ENCODE data around the gene ANO8. TPM values are rescaled to one million over a fixed set of nuclear protein-coding genes. Genes with fewer than 3 reads are reported as not detected.

The ANO8 gene
- total and polyA plus RNA-seq, 2 of the 13 experiments (the other 11 are each of a cell fraction or from before 2014, with no cell fraction given) = 1.8 to 3.5 TPM

GRCh38 chr19:17346109-17346671, 11.5 kb upstream of the ANO8 start (continued):
- TF ChIP-seq AHDC1 (CRISPR knock-in tag; IDR thresholded peaks at IDR 0.05; ENCODE audit: borderline replicate concordance) = no peak
- TF ChIP-seq NFKB2 (CRISPR knock-in tag; IDR thresholded peaks at IDR 0.05; ENCODE audit: borderline replicate concordance) = no peak; the same call in 1 of the 2 replicates
- TF ChIP-seq ZNF83 (CRISPR knock-in tag; IDR thresholded peaks at IDR 0.05; ENCODE audit: borderline replicate concordance) = no peak
- TF ChIP-seq RAD21 (CRISPR knock-in tag; IDR thresholded peaks at IDR 0.05) = peak; percentile 81
- no peak for TF ChIP-seq GPBP1L1 (CRISPR knock-in tag; IDR thresholded peaks at IDR 0.05)
- 0 out of 2 replicates have a peak, but pooled peaks have one; percentile 56 for TF ChIP-seq DZIP1 (CRISPR knock-in tag; IDR thresholded peaks at IDR 0.05)
- no peak for TF ChIP-seq MED8 (CRISPR knock-in tag; IDR thresholded peaks at IDR 0.05; ENCODE audit: insufficient replicate concordance)
- TF ChIP-seq MEIS2 (CRISPR knock-in tag; IDR thresholded peaks at IDR 0.05) = no peak
- no peak for TF ChIP-seq ZFP41 (CRISPR knock-in tag; IDR thresholded peaks at IDR 0.05; ENCODE audit: borderline replicate concordance)
- no peak for TF ChIP-seq RBAK (CRISPR knock-in tag; IDR thresholded peaks at IDR 0.05)
- TF ChIP-seq ZFP82 (CRISPR knock-in tag; IDR thresholded peaks at IDR 0.05; ENCODE audit: borderline replicate concordance) = no peak
- TF ChIP-seq GLI4 (CRISPR knock-in tag; IDR thresholded peaks at IDR 0.05; ENCODE audit: borderline replicate concordance) = no peak
- TF ChIP-seq SNAPC4 (CRISPR knock-in tag; IDR thresholded peaks at IDR 0.05) = no peak
- no peak for TF ChIP-seq SIN3A (IDR thresholded peaks at IDR 0.05; ENCODE audit: borderline replicate concordance, low read depth, low read length)
